GDM1 (cell line): Measurements from ENCODE around the gene CRYBB1.

Source experiments
- DNase-seq: peaks from one replicate; lab custom pipeline; 2025; lab: John Stamatoyannopoulos, UW

The CRYBB1 gene

DNA sequence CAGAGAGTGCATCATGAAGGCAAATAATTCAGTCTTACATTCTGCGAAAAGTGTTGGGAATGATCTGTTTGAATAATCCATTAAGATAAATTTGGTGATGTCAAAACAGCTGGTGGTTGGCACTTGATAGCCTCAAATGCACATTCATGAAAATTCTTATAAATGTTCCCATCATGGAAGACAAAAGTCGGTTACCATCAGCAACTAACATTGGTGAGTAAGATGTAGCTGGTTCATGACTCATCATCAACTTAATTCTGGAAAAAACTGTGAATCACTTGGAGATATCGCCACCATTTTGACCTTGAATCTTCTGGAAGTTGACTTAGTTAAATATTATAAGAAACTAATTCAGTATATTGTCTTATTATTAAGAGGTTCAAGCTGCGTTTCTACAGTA, 11.2 kb downstream of the CRYBB1 start:
- DNase-seq: no peak

DNA sequence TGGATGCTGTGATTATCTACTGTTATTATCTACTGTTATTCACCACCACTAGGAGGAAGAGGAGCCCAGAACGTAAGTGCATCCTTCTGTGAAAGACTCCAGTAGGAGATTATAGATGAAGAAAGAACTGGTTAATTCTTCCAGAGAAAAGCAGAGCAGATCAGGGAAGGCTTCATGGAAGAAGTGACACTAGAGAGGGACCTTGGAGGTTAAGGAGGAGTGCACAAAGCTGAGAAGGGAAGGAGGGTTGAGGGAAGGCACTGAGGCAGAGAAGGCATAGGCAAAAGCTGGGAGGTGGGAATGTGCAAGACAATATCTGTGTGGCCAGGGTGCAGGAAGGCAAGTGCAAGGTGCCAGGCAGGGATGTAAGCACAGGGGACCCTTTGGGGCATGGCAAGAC, 13.5 kb downstream of the CRYBB1 start:
- DNase-seq: no peak

- DNase-seq: no peak
These were observed 15.7 kb downstream of the CRYBB1 start for GRCh38 chr22:26602127-26602526.

DNA sequence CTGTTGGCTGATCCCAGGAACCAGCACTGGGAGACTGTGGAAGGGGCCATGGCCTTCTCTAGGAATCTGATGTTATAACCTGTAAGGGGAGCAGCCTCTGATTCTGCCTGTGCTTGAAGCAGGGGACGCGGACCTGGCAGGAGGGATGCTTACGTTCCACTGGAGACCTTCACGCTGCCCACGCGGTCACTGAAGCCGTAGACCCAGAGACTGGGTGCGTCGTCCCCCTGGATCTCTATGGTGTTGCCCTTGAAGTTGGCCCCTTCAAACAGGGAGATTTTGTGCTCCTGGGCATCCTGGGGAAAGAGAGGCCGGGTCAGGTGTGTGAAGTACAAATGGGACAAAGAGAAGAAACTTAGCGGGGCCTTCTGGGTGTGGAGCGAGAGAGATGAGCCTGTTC, 16.1 kb downstream of the CRYBB1 start:
- DNase-seq: no peak

DNA sequence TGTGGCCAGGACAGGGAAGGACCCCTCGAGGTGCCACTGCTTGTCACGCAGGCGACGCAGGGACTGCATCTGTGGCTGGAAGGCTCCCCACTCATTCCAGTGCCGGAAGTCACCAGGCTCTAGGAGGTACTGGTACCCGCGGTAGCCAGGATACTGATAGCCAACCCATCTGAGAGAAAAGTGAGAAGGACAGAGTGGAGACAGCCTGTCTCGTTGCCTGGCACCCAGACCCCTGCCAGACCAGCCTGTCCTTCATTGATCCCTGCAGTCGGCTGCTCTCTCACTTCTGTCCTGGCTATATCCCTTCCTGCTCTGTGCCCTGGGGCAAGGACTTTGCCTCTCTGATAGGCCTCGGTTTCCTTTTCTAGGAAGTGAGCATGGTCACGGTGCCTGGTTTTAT, 18.3 kb downstream of the CRYBB1 start:
- no peak for DNase-seq

GRCh38 chr22:26597480-26597879, 20.3 kb downstream of the CRYBB1 start:
- no peak for DNase-seq

GRCh38 chr22:26597026-26597425, 20.8 kb downstream of the CRYBB1 start:
- DNase-seq: no peak

- DNase-seq: no peak
These were observed 24.1 kb downstream of the CRYBB1 start for GRCh38 chr22:26593763-26594162.

- peak; percentile 67 for DNase-seq
These were observed 25.4 kb downstream of the CRYBB1 start for GRCh38 chr22:26592421-26592891.

- DNase-seq: peak; percentile 71
These were observed 27.7 kb downstream of the CRYBB1 start, which contains the start of gene TPST2 for GRCh38 chr22:26589845-26590736. Gene TPST2 (minus strand): TSS chr22:26590132. CDS start chr22:26541630, 48,502 bp downstream.

DNA sequence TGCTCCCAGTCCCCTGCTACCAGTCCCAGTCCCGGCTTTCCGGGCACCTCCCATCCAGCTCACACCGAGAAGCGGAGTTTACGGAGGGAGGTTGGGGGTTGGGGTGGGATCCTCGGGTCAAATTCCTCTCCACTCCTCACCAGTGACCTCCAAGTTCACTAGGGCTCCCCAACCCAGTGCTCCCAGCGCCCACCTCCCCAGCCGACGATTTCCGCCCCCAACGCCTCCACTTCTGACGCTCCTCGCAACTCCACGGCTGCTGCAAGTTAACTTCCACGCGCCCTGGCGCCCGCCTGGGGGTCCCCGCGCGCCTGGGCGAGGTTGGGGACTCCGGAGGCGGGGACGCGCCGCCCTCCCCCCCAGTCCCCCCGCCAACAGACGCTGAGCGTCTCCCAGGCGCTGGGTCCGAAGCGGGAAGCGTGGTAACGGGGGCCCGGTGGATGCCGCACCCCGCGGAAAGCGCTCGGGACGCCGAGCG, 28.4 kb downstream of the CRYBB1 start:
- peak; percentile 6 for DNase-seq

DNA sequence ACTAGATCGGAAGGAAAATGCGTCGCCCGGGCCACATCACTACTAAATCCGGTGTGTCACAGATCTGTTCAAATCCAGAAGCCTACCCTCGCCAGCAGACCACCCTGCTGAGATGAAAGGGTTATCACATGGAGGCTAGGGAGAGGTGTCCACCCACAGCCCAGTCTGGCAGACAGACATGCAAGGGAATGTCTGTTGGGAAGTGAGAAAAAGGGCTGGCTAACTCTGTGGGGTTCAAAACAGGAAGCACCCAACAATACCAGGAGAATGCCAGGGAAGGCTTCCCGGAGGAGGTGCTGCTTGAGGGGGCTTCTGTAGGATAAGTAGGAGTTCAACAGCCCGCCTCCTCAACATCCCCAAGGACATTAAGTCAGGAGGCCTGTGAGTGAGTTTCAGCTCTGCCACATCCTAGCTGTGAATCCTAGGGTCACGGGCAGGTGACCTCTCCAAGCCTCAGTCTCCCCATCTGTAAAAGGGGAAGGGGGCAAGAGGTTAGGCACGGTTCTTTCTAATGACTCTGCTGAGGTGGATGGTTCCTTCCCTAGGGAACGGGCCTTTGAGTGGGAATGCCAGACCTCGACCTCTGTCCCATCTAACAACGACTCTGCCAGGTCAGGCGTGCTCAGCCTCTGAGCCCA, 29.0 kb downstream of the CRYBB1 start:
- no peak for DNase-seq

- peak; percentile 42 for DNase-seq
These were observed 29.7 kb downstream of the CRYBB1 start for GRCh38 chr22:26587991-26588613.

DNA sequence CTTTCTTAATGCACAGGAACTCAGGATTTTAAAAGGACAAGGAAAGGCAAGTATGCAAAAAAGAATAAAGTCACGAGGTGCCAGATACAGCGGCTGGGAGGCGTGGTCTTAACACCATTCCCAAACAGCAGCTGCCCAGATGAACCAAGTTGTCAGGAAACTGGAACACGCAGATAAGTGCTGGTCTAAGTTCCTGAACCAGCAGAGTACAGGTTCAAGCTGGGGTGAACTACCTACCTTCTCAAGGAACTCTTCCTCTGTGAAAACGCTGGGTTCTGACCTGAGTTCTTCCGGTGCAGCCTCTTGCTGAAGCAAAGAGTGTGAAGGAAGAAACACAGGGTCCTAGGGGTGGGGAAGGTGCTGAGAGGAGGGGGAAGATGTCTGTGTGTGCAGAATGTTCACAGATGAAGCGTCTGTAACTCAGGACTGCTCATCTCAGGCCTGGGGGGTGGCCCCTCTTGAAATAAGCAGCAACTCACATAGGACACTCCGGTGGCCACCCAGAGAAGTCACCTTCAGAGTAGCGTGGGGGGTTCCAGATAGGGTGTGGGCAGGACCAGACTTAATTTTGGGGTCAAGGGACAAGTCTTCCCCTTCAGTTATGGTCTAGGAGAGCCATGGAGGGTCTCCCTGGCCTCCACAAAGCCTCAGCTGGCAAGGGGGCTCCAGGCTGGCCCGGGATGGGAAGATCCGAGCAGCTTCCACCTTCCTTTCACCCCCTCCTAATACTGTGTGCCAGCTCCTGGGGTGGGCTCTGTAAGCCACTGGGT, 31.1 kb downstream of the CRYBB1 start:
- peak; percentile 43 for DNase-seq

DNA sequence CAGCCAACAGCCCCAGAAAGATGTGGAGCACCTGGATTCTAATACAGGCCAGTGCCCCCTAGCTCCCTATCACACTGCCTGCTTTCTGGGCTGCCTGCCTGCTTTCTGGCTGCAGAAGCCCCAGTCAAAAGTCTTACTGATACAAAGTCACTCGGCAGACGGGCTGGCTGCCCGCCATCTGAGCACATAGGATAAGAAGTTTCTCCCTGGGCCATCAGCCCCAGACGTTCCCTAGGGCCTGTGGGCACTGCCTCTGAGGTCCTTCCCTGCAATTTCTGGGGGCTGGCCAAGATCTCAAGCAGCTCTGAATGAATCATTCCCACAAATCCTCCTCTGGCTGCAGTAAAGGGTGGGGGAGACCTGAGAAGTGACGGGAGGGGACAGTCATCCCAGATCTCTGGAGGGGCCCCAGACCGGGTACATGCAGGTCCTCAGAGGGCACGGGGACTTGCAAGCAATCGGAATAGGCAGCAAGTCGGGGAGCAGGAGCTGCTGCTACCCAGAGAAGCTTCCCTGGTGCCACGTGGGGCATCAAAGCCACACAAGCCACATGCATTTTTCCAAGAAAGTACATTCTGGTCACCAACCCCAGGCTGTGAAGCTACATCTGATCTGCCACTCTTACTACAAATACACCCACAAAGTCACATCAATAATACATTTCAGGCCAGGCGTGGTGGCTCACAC, 32.6 kb downstream of the CRYBB1 start:
- no peak for DNase-seq

DNA sequence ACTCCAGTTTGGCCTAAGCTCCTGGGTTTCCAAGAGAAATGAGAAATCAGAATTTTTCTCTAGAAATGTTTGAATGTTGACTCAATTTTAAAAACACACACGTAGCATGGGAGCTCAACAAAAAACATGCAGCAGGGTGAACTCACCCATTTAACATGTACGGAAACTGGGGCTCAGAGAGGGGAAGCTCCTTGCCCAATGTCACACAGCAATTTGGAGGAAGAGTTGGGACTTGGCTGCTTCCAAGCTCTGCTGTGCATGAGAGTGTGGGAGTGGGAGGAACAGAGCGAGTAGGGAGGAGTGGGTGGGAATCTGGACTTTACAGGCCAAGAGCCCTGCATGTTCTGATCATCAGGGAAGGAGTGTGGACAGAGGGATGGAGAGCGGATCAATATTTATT, 33.8 kb downstream of the CRYBB1 start:
- no peak for DNase-seq

- no peak for DNase-seq
These were observed 36.1 kb downstream of the CRYBB1 start for GRCh38 chr22:26581633-26582168.

DNA sequence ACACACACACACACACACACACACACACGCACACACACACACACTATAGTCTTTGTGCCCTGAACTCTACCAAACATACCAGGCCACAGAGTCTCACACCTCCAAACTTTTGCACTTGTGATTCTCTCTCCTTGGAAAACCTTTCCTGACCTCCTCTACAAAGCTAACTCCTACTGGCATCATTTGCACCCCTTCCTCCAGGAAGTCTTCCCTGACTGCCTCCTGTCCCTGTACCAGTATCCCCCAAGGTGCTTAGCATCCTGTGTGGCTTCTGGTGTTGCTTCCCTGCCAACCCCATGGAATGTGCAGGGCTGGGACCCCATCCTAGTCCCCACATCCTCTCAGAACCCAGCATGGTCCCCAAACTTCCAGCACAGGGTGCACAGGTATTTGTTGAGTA, 36.8 kb downstream of the CRYBB1 start:
- no peak for DNase-seq

DNA sequence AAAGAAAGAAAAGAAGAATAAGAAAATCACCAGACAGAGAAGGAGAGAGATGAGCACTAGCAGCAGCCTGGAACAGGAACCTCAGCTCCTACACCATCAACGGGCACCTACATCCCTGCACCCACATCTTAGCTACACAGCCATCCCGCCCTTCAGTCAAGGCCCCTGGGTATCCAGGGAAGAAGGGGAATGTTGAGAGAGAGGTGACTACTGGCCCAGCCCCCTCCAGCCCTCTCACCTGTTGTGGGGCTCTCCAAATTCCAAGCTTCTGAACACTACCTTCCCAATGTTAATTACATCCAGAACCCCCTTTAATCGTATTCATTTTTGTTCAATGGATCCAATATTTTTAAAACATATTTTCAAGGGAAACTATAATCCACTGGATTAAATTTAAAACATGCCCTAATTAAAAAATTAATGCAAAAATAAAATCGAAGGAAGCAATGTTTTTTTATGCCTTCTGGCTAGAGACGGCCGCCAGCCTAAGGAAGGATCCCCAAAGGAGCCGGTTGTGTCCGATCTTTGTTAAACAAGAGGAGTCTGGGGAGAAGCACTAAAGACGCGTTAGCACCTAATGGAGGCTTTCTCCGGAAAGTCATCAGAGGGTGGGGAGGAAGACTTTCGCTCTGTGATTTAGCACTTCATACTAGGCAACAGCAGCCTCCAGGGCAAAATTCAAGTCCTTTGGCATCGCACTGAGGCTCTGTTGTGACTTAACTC, 37.4 kb downstream of the CRYBB1 start:
- no peak for DNase-seq

DNA sequence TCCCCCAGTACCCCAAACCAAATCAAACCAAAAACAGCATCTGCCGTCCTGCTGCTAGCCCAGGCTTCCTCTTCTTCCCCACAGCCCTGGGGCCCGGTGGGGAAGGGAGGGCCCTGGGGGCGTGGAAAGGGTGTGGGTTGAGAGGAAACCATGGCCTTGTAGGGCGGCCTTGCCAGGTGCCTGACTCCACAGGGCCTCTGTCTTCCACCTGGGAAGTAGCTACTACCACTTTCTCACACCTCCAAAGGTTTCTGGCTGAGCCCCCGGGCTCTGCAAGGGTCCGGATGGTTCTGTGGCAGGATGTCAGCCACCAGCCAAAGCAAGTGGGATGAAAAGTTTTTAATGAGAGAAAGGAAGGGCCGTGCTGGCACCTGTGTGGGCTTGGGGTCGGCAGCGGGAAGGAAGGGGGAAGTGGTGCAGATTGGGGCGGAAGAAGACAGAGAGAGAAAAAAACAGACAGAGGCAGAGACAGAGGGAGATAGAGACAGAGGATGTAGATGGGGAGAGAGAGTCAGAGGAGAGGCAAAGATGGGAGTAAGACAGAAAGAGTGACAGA, 38.4 kb downstream of the CRYBB1 start:
- peak; percentile 79 for DNase-seq
